Muscle of leg (tissue), 11 donors: ENCODE data around the gene WWP2. TPM values are rescaled to one million over a fixed set of nuclear protein-coding genes. Genes with fewer than 3 reads are reported as not detected.

Experiments used
- DNase-seq: peaks from one replicate; pipeline ENCODE4 v3.0.0; 2013
- H3K27ac ChIP-seq: one replicate; pipeline ENCODE4 v1.5.1; 2013; ENCODE audit warnings: mild to moderate bottlenecking, low read length, control low read depth
- H3K27me3 ChIP-seq: one replicate; pipeline ENCODE4 v1.6.1; 2013; ENCODE audit warnings: low read length; ENCODE audit not compliant: control insufficient read depth, insufficient read depth
- H3K36me3 ChIP-seq: one replicate; pipeline ENCODE4 v1.6.1; 2013; ENCODE audit warnings: low read length; ENCODE audit not compliant: control insufficient read depth, insufficient read depth
- H3K4me1 ChIP-seq: one replicate; pipeline ENCODE4 v1.6.1; 2013; ENCODE audit warnings: low read length; ENCODE audit not compliant: control insufficient read depth, insufficient read depth
- H3K4me3 ChIP-seq: one replicate; pipeline ENCODE4 v1.5.1; 2013; ENCODE audit warnings: low read length, control low read depth
- H3K9me3 ChIP-seq: replicated peaks from 2 replicates; pipeline ENCODE4 v1.6.1; 2013; ENCODE audit warnings: low read depth, low read length; ENCODE audit not compliant: control insufficient read depth
- WGBS: methylation state at CpG from one replicate; pipeline ENCODE4 v1.1.5; 2013; ENCODE audit warnings: missing lambda C conversion rate; ENCODE audit not compliant: insufficient coverage; 5-methylcytosine and 5-hydroxymethylcytosine counted together
- polyA plus RNA-seq, 8 donors: library from polyadenylated mRNA; unstranded; fragments of 120-200 nt; gene quantifications; one replicate each; pipeline versions ENCODE4 v1.2.1 to v1.2.3, GENCODE V29; 2013; ENCODE audit warnings: inconsistent platforms in 1 of 8, low replicate concordance in 1 of 8; ENCODE audit not compliant: insufficient read length in 8 of 8, insufficient read depth in 1 of 8
- total RNA-seq: library from RNA; stranded (reverse); fragments of 120-200 nt; gene quantifications from one replicate; pipeline ENCODE4 v1.2.4, GENCODE V29; 2013

WWP2 gene
- total and polyA plus RNA-seq, 9 donors, result 14.3 to 19.7 (median 16.9) TPM

DNA sequence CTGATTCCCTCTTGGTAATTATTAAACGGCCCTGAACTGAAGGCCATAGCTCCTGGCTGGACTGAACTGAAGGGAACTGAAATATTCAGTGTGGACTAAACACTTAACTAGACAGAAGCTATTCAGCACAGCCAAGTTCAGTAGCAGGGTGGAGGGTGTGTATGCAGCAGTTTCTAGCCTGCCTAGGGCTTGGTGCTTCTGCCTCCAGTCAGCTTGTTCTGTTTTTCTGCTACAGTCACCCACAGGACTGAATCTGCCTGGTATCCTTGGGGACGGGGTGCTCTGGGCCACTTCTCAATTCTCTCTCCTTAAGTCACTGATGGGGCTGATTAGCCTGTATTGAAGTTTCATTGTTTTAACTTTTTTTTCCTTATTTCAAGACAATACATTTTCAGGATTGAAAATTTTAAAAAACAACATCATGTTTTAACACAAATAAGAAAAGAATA, 77.1 kb downstream of the WWP2 start:
- no peaks in the 10 kb centered on the region for H3K9me3 ChIP-seq
- H3K27ac ChIP-seq, result peak overlapping the region; percentile 82
- no CpG with 5 or more reads among the region's 2 CpGs for WGBS
- H3K27me3 ChIP-seq, result no peaks in the 10 kb centered on the region
- peaks cover 47% of the 10 kb centered on the region for H3K4me1 ChIP-seq
- peak; percentile 58 for DNase-seq
- no peak overlapping the region for H3K4me3 ChIP-seq
- H3K36me3 ChIP-seq, result no peaks in the 10 kb centered on the region

DNA sequence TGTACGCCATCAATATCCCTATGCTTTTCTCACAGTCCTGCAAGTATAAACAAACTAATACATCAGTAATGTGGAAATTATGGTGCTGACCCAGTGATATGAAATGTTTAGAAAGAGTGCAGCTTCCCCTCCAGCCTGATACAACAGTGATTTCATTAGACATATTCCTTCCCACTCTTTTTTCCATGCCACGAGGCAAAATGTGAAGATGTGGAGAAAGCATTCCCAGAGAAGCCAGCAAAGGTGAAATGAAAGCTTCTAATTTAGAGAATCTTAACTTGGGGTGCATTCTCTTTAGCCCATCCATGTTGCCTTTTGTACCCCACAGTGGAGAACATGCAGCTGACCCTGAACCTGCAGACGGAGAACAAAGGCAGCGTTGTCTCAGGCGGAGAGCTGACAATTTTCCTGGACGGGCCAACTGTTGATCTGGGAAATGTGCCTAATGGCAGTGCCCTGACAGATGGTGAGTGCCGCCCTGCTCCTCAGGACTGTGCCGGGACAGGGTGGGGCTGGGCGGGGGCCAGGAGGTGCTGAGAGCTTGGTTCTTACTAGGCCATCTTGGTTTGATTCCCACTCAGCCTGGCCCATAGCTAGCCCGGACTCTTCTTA, 77.8 kb downstream of the WWP2 start:
- no peak overlapping the region for H3K4me3 ChIP-seq
- no peaks in the 10 kb centered on the region for H3K27me3 ChIP-seq
- peak overlapping the region; percentile 82 for H3K27ac ChIP-seq
- no peaks in the 10 kb centered on the region for H3K9me3 ChIP-seq
- 92% methylated on average over 4 of the region's 10 CpGs for WGBS
- DNase-seq, result peak; percentile 79
- no peaks in the 10 kb centered on the region for H3K36me3 ChIP-seq
- H3K4me1 ChIP-seq, result peaks cover 41% of the 10 kb centered on the region

DNA sequence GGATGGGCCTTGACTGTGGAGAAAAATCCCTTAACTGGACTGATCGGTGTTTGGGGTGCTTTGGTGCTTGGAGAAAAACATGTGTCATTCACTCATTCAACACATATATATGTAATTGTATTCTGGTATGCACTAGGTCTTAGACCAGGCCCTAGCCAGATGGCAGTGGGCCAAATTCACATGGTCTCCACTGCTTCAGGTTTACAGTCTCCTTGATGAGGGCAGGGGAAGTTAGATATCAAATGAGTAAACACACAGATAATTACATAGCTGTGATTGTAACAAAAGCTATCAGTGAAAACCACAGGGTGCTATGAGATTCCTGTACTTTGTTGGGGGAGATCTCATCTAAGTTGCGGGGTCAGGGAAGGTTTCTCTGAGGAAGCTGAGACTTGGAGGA, 78.8 kb downstream of the WWP2 start:
- Histone ChIP-seq H3K27me3 (no peaks in the 10 kb centered on the region), H3K27ac (no peak overlapping the region)
- WGBS, result 100% methylated on average over 1 of the region's 2 CpGs

DNA sequence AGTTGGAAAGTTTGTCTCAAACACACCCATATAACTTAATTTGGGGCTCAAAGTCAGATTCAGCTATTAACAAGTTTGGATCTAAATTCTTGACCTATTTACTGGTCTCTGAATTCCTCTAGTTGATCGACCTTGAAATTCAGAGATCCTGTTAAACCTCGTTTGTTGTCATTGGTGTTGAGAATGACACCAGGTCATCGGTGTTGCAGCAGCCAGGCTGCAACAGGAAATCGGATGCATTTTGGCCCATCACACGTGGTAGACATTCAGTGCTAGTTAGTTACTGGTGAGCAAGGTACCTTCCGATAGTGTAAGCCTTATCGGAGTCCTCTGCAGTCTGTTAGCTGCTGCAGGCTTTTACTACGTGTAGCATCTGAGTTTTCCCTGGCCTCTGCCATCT, 82.3 kb downstream of the WWP2 start:
- Histone ChIP-seq H3K27me3 (no peaks in the 10 kb centered on the region), H3K4me1 (peaks cover 33% of the 10 kb centered on the region)
- WGBS, result 72% methylated on average over 8 of the region's 8 CpGs

More for the DNA sequence above, 78.8 kb downstream of the WWP2 start:
- H3K9me3 ChIP-seq, result no peaks in the 10 kb centered on the region
- H3K4me3 ChIP-seq, result no peak overlapping the region
- no peaks in the 10 kb centered on the region for H3K36me3 ChIP-seq
- no peak for DNase-seq
- H3K4me1 ChIP-seq, result peaks cover 38% of the 10 kb centered on the region

DNA sequence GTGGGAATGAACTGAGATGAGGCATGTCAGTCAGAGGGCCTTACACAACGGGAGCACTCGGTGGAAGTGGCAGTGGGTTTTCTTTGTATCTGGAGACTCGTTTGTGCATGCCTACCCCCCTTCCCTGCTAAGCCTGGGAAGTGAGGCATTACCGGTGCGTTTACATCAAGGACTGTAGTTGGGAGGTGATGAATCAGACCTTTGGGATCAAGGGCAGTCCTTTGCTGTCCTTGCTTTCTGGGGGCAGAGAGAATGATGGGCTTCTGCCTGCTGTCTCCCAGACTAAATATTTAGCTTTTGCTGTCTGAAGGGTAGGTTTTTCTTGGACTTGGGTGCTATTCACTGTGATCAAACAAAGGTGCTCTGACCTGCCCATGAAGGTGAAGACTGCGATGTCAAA, 83.0 kb downstream of the WWP2 start:
- no peak for DNase-seq
- H3K4me1 ChIP-seq, result peaks cover 25% of the 10 kb centered on the region
- H3K36me3 ChIP-seq, result no peaks in the 10 kb centered on the region
- H3K27me3 ChIP-seq, result no peaks in the 10 kb centered on the region
- WGBS, result no CpG with 5 or more reads among the region's 6 CpGs
- no peak overlapping the region for H3K27ac ChIP-seq
- no peak overlapping the region for H3K4me3 ChIP-seq
- H3K9me3 ChIP-seq, result no peaks in the 10 kb centered on the region

More for the DNA sequence above, 82.3 kb downstream of the WWP2 start:
- no peak overlapping the region for H3K4me3 ChIP-seq
- no peak for DNase-seq
- no peaks in the 10 kb centered on the region for H3K36me3 ChIP-seq
- H3K27ac ChIP-seq, result no peak overlapping the region
- H3K9me3 ChIP-seq, result no peaks in the 10 kb centered on the region

DNA sequence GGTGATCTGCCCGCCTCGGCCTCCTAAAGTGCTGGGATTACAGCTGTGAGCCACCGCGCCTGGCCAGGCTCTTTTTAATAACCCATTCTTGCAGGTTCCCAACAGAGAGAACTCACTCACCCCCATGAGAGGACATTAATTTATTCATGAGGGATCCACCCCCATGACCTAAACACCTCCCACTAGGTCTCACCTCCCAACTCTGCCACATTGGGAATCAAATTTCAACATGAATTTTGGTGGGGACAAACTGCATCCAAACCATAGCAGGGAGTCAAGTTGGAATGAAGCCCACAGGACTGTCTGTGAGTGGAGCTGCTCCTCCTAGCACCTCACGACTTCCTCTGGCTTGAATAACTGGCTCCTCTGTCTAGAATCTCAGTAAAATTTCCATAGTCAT, 85.5 kb downstream of the WWP2 start:
- no peak overlapping the region for H3K27ac ChIP-seq
- H3K4me3 ChIP-seq, result no peak overlapping the region
- 100% methylated on average over 2 of the region's 5 CpGs for WGBS
- no peaks in the 10 kb centered on the region for H3K9me3 ChIP-seq
- H3K27me3 ChIP-seq, result no peaks in the 10 kb centered on the region
- DNase-seq, result peak; percentile 35
- H3K4me1 ChIP-seq, result peaks cover 14% of the 10 kb centered on the region
- no peaks in the 10 kb centered on the region for H3K36me3 ChIP-seq

DNA sequence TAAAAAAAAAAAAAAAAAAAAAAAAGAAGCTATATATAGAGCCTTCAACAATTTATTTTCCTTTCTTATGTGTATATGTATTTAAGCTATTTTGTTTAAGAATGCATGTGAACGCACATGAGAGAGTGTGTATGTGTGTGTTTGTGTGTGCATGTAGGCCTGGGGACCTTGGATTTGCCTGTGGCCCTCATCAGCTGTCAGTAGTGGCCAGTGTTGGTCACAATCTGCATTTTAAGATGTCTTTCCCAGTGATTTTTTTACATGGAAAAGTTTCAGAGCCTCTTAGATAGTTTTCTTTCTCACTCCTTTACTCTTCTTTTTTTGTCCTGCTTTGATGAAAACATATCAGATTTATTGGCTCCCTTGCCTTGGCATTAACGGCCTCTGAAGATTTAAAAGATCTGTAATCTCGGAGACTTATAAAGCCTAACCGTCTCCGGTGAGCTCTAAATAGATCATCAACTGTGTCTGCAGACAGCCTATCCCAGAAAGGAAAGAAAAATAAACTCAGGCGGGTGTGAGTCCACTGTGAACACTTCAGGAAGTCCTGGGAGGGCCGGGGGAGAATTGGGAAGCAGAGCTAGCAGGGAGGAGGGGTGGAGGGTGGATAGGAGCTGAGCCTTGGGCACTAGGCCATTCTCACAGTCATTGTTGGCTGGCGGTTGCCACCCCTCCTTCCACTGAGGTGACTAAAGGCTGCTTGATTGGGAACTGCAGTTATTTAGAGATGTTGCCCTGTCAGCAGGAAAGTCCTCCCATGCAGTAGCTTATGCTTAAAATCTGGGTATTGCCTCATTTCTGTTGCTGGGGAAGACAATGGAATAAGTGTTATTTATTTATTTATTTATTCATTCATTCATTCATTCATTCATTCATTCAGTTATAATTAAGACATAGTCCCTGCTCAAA, 86.8 kb downstream of the WWP2 start:
- no peaks in the 10 kb centered on the region for H3K36me3 ChIP-seq
- peaks cover 14% of the 10 kb centered on the region for H3K4me1 ChIP-seq
- no peak overlapping the region for H3K4me3 ChIP-seq
- no peaks in the 10 kb centered on the region for H3K9me3 ChIP-seq
- DNase-seq, result peak; percentile 90
- H3K27ac ChIP-seq, result peak overlapping the region; percentile 85
- 3% methylated on average over 6 of the region's 8 CpGs for WGBS
- no peaks in the 10 kb centered on the region for H3K27me3 ChIP-seq

DNA sequence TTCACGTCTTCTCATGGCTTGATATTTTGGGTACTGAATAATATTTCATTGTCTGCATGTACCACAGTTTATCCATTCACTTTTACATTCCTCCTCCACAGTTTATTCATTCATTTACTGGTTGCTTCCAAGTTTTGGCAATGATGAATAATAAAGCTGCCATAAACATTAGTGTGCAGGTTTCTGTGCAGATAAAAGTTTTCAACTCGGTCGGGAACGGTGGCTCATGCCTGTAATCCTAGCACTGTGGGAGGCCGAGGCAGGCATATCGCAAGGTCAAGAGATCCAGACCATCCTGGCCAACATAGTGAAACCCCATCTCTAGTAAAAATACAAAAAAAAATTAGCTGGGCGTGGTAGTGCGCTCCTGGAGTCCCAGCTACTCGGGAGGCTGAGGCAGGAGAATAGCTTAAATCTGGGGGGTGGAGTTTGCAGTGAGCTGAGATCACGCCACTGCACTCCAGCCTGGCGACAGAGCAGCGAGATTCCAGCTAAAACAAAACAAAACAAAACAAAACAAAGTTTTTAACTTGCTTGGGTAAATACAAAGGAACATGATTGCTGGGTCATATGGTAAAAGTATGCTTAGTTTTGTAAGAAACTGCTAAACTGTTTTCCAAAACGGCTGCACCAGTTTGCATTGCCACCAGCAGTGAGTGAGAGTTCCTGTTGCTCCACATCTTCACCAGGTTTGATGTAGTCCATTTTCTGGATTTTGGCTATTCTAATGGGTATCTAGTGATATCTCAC, 89.5 kb downstream of the WWP2 start:
- no peaks in the 10 kb centered on the region for H3K9me3 ChIP-seq
- H3K36me3 ChIP-seq, result no peaks in the 10 kb centered on the region
- no peaks in the 10 kb centered on the region for H3K27me3 ChIP-seq
- WGBS, result 27% methylated on average over 5 of the region's 13 CpGs
- no peak overlapping the region for H3K4me3 ChIP-seq
- no peak overlapping the region for H3K27ac ChIP-seq
- DNase-seq, result no peak
- peaks cover 14% of the 10 kb centered on the region for H3K4me1 ChIP-seq

DNA sequence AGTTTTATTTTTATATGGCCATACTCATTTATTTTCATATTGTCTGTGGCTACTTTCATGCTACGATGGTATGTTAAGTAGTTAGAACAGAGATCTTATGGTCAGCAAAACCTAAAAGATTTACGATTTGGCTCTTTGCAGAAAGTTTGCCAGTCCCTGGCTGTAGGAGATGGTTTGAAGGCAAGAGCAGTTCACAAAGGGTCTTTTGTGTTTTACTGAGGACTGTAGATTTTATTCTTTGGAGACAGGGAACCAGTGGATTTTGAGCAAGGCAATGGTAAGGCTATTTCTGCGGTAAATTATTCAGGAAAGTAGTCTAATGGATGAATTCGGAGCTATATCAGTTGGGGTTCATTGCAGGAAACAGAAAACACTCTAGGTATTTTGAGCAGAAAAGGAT, 90.7 kb downstream of the WWP2 start:
- Histone ChIP-seq H3K27me3 (no peaks in the 10 kb centered on the region), H3K9me3 (no peaks in the 10 kb centered on the region), H3K4me3 (no peak overlapping the region), H3K36me3 (no peaks in the 10 kb centered on the region), H3K27ac (no peak overlapping the region), H3K4me1 (peaks cover 13% of the 10 kb centered on the region)
- WGBS, result 93% methylated on average over 3 of the region's 4 CpGs
- DNase-seq, result no peak

DNA sequence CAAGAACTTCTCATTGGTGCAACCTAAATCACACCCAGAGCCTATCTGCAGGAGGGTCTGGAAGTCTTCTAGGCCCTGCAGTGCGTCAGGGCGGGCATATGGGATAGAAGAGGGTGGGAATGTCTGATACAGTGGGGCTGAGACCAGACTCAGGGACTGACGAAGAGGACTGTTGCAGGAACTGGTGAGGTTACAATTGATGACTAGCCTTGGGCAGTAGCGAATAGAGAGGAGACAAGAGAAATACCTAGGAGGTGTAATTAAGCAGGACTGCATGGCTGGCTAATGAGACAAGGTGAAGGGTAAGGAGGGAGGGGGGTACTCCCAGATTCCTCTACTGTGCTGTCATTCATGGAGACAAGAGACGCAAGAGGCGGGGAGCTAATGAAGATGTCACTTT, 91.3 kb downstream of the WWP2 start:
- DNase-seq, result no peak
- Histone ChIP-seq H3K36me3 (no peaks in the 10 kb centered on the region), H3K27me3 (no peaks in the 10 kb centered on the region), H3K4me1 (peaks cover 8% of the 10 kb centered on the region), H3K9me3 (no peaks in the 10 kb centered on the region), H3K27ac (no peak overlapping the region), H3K4me3 (no peak overlapping the region)
- 83% methylated on average over 4 of the region's 6 CpGs for WGBS
